Stimulated activated CD8-positive, alpha-beta memory T cell treated with anti-CD3 and anti-CD28 coated beads, Interleukin-4, amount 100 ng/mL, for 4 hours (primary cell): ENCODE results near the gene BIN2.

Experiments used
- DNase-seq, 2 donors: peaks; one replicate each; pipeline ENCODE4 v3.0.0-alpha.2; 2020; ENCODE audit warnings: low read depth in 2 of 2, low spot score in 1 of 2

Gene BIN2

DNA sequence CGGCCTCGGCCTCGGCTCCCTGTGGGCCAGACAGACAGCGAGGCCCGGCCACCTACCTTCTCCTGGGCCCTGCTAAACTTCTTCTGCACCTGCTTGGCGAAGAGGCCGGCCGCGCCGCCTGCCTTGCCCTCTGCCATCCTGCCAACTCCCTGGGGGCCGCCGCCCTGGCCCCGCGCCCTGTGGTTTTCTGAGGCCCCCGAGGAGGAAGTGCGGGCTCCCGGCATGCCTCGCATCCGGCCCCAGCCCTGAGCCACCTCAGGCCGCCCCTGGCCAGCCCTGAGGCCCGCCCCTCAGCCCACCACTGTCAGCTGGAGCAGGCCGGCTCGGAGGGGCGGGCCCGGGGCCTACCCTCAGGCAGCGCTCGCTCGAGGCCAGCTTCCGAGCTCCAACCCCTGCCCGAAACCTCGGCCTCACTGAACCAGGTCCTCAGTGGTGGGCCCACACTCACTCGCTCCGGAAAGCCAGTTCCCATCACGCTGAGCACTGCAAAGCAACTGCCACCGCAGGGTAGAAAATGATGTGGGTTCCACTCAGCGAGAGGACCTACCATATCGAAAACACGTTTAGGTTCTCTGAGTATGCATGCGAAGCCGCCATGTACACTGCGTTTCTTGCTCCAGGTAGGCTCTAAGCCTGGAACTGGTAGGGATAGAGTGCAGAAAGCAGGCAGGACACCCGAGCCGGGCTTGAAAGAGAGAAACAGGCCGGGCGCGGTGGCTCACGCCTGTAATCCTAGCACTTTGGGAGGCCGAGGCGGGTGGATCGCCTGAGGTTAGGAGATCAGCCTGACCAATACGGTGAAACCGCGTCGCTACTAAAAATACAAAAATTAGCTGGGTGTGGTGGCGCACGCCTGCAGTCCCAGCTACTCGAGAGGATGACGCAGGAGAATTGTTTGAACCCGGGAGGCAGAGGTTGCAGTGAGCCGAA lies at the start of gene BIN2:
Gene BIN2, minus strand, starts transcription at position 209 of the 930 bp plus-strand sequence. Its CDS starts 72 bp downstream, at position 137.
- DNase-seq, result peak; percentile 40 to 51

DNA sequence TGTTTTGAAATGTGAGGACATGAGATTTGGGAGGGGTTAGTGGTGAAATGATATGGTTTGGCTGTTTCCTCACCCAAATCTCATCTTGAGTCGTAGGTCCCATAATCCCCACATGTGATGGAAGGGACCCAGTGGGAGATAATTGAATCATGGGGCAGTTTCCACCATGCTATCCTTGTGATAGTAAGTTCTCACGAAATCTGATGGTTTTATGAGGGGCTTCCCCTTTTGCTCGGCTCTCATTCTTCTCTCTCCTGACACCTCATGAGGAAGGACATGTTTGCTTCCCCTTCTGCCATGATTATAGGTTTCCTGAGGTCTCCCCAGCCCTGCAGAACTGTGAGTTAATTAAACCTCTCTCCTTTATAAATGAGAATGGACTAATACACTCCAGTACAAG lies 49.2 kb upstream of the BIN2 start:
- DNase-seq, result no peak

DNA sequence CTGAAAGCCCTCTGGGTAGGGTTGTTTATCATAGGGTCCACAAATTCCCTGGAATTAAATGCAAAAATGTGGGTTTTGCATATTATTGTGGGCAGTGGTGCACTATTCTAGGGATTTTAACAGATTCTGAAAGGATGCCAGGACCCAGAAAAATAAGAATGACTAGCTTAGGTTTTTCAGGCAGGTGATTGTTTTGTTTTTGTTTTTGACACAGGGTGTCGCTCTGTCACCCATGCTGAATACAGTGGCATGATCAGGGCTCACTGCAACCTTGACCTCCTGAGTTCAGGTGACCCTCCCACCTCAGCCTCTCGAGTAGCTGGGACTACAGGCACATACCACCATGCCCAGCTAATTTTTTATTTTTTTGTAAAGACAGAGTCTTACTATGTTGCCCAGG lies 48.0 kb upstream of the BIN2 start:
- no peak for DNase-seq

DNA sequence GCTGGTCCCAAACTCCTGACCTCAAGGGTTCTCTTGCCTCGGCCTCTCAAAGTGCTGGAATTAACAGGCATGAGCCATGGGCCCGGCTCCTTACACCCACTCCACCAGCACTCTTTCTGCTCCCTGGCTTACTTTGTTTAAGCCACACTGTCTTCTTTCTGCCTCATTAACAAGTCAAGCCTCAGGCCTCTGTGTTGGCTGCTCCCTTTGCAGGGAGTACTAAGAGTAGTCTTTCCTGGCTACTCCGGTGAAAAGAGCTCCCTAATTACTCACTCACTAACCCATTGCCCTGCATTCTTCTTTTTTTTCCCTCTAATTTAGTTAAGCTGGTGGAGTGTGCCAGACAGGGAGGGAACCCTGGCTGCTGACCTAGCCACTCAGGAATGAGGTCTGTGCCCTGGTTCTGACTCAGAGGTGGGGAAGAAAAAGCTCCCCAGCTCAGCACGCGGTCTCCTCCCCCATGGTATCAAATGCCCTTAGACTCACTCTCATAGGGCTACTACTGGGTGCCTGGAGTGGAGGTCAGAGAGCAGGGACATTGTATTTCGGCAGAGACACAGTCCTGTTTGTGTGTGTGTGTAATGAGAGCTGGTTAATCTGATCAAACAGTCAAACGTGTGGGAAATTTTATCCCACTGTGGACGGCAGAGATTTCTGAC lies 47.5 kb upstream of the BIN2 start:
- DNase-seq, result no peak

DNA sequence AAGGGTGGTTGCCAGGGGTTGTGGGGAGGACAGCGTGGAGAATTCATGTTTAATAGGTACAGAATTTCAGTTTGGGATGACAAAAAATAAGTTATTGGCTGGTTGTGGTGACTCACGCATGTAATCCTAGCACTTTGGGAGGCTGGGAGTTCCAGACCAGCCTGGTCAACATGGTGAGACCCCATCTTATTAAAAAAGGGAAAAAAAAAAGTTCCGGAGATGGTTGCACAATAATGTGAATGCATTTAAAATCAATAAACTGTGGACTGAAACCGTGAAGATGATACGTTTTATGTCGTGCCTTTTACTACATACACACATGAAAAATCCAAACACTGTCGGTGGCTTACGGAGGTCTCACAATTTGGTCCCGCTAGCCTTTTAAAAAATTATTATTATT lies 46.7 kb upstream of the BIN2 start:
- no peak for DNase-seq

DNA sequence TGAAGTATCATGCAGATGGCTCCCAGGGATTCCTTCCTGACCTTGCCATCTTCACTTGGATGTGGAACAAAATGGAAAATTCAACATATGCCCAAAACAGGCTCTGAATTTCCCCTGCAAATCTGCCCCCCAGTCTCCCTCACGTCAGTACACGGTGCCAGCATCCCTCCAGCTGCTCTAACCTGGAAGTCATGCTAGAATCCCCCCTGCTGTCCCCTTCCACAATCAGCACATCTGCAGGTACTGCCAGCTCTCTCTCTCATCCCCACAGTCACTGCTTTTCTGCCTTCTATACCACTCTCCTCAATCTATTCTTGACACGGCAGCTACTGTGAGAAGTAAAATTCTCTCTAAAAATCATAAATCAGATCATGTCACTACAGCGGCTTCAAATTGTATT lies 45.6 kb upstream of the BIN2 start:
- no peak for DNase-seq

DNA sequence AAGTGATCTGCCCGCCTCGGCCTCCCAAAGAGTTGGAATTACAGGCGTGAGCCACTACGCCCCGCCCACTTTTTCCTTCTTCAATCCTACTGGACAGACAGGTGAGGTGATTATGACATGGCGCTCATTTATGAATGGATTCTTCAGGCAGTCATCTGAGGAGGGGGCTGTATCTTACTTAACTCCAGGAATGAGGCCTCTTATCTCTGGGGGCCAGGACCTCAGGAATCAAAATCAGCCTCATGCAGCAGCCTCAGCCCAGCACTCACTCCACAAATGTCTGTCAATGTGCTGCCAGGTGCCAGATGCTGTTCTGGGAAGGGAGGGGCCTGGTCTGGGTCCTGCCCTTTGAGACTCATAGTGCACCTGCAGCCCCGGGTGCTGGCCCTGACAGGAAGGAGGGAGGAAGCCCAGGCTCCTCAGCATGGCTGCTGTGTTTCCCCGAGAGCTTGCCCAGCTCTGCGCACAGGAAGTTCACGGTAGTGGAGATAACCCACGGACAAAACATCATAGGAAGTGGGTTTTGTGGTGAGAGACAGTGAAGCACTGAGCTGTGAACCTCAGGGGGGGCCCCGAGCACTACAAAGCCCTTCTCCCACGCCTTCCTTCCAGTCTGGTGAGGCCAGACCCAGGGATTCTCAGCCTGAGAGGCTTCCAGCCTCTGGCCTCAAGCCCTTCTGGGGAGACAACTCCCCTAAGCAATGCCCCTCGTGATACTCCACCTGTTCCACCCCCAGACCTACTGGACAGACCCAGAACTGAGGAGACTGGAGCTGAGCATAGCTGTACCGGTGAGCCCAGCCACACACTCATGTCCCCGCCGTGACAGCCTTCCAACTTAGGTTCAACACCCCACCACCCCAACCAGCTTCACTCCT lies 44.9 kb upstream of the BIN2 start:
- peak; percentile 60 to 79 for DNase-seq

DNA sequence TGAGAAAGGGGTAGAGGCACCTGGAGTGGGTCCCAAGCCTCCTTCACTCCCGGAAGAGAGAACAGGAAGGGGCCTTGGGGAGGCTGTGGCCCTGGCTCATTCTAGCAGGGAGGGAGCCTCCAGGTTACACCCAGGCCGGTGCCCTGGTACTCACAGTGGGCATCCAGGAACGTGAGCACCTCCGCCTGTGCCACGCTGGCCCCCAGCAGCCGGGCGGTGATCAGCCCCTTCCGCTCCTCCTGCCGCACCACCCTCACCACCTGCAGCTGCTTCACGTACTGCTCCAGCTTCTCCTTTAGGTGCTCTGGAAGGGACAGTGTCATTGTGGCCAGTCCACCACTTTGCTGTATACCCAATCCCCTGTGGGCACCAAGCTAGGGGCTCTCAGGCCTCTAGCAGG lies 41.3 kb upstream of the BIN2 start:
- DNase-seq, result no peak

DNA sequence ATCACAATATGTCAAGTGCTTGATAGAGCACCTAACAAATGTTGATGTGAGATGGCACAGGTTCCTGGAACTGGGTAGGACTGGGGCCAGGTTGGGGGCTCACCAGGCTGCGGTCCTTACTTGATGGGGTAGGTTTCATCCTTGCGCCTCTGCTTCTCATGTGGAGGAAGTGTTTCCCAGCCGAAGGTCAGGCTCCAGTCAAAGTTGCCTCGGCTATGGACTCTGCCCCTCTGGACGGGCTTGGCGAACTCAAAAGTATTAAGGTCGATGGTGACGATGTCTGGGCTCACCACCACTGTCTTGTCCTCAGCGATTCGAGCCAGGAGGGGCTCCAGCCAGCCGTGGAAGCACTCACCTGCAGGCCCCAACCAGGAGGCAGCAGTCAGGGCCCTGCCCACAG lies 40.0 kb upstream of the BIN2 start:
- DNase-seq, result no peak

DNA sequence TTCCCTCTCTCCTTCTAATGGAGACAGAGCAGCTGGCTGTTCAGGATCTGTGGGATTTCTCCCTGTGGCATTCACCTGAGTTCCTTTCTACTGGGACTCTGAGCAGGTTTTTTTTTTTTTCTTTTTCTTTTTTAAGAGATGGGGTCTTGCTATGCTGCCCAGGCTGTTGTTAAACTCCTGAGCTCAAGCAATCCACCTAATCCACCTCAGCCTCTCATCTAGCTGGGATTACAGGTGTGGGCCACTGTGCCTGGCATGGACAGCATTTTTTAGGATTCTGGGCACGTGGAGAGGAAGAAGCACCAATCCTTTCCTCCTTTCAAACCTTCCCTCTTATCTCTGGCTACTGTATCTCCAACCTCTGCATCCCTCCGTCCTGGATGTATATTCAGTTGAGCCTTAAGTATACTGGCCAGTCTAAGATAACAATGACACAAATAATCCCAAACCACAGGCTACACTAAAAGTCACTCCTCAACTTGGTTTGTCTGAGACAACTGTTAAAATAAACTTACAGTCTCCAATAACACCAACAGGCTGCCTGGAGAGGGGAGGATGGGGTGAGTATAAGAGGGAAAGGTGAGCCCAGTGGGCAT lies 38.9 kb upstream of the BIN2 start:
- no peak for DNase-seq

DNA sequence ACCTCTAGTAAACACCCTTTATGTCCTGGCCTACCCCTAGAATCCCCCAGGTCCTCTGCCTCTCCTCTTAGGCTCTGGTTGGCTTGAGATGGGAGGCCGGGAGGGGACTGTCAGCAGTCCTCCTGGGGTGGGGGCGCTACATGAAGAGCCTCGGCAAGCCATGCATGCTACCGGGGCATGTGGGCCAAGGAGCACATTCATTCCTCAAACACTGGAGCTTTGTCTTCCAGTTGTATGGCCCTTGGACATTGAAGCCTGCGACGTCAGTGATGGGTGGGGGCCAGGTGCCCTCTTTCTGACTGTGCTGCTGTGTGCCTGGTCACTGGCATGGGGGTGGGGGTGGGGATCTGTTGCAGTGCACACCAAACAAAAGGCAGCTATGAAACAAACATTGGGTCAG lies 38.3 kb upstream of the BIN2 start:
- DNase-seq, result no peak

DNA sequence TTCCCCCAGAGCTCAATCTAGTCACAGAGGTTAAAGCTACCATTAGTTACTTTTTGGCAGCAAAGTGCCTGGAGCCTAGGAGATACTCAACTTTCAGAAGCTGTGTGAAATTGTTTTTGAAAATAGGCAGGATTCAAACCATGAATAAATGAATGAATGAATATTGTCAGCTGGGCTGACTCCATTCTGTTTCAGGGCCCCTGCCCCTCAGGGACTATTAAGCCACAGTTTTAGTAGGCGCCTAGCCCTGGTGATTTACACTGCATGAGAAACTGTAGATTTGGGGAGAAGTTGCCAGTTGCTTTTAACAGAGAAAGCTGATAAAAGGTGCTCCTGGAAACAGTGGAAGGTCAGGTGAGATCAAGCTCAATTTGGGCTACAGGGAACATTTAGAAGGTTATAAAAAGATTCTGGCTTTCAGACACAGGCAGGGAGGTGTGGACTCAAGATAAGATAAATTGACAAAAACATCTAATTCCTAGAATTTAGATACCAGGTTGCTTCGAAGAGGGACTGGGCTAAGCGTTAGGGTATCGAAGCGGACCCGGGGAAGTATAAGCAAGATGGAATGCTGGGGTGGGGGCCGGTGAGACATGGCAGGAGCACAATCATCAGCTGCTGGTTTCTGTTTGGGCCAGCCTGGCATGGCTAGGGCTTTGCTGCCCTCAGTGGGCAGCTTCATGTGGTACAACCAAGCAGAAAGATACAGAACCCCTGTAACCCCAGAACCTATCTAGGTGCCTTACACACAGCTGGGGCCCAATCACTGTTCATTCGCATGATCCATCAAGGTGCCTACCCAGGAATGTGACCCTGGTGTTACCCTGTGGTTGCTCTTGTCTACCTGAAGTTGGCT lies 37.4 kb upstream of the BIN2 start:
- DNase-seq, result no peak

DNA sequence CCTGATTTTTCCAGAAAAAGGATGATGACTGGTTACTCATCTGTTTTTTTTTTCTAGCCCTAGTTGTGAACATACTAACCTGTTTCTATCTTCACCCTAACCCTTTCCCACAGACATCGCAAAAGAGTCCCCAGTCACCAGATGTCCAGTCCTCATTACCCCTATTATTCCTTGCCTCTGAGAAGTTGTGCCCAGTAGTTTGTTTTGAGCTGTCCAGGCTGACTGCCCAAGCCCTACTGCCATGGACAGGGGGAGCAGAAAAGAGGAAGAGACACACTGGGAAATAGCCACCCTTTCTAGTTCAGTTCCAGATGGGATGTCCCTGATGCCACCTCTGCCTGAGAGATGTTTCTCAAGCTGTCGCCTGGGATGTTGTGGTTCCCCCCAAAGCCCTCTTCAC lies 36.3 kb upstream of the BIN2 start:
- DNase-seq, result no peak

DNA sequence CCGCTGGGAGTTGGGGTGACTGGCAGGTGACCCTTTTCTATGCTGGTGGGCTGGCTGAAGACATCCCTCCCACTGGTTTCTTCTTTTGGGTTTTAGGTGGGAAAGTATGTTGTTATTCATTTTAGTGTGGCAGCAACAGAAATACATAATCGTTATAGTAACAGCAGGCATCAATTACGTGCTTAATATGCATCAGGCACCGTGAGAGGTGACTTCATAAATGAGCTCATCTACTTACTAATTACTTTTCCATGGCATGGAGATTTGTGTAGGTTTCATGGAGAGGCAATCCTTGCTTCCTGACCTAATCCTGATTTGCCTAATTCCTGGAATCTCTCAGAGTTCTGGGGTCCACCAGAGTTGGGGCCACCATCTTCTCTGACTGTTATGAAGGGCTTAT lies 35.9 kb upstream of the BIN2 start:
- no peak for DNase-seq

DNA sequence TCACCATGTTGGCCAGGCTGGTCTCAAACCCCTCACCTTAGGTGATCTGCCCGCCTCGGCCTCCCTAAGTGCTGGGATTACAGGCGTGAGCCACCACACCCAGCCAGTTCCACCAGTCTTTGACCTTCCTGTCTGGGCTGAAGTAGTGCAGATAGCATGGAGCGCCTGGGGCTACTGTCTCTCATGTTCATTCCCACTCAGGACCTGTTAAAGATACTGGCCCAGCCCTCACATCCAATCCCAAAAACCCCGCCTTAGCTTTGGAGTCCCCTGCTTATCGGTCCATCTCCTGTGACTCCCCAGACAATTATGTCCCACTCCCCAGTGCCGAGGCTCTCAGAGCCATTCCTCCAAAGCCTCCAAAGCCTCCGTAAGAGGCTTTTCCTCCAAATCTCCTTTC lies 34.5 kb upstream of the BIN2 start:
- DNase-seq, result no peak

DNA sequence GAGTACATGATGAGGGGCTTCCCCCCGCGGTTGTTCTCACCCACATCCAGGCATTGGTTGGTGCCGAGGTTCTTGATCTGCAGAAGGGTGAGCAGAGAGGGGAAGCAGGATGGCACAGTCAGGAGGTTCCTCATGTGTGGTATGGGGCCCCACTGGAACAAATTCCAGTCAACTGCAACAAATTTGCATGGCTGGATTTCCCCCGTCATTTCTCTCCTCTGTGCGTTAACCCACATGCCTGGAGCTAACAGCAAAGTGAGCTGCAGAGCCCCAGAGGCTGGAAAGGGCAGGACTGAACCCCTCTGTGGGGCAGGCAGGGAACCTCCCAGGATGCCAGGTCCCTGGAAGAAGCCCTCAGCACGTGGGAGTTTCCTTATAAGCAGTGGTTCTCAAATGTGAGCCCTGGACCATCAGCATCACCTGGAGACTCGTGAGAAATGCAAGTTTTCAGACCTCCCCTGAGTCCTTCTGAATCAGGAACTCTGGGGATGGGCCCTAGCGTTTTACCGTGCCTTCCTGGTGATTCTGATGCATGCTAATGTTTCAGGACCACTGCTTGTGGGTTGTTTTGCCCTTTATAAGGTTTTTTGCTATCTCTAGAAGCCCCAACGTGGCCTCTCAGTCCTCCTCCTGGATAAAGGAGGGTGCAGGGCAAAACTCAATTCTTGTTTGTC lies 33.5 kb upstream of the BIN2 start:
- no peak for DNase-seq

DNA sequence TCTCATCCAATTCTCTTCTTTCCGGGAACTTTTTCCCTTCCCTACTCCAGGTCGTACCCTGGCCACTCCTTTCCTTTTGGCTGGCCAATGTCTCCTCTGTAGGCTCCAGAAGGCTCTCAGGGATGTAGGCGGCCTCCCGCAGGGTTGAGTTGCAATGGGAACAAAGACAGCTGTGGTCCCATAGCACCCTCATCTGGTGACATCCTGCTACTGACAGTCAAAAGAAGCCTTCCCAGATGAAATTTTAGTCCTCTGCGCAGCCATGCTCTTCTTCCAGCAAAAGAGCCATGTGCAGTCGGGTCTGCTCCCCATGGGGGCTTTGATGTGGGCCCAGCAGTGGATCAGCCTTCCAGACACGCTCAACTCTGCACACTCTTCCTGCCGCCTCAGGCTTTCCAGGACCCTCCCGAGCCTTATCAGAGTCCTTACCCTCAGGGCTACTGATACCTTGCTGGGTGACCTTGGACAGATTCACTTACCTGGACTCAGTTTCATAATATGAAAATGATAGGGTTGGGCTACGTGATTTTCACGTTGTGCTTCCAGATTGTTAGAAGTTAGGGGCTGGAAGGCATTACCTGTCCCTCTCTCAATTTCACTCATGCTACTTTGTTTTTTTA lies 28.0 kb upstream of the BIN2 start:
- no peak for DNase-seq

DNA sequence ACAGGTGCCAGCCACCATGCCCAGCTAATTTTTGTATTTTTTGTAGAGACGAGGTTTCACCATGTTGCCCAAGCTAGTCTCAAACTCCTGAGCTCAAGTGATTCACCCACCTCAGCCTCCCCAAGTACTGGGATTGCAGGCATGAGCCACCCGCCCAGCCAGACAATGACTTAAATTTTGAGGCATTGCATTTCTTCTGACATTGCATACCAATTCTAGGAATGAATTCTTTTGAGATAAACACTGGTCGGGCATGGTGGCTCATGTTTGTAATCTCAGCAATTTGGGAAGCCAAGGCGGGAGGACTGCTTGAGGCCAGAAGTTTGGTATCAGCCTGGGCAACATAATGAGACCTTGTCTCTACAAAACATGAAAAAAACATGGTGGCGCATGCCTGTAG lies 25.1 kb upstream of the BIN2 start:
- no peak for DNase-seq

DNA sequence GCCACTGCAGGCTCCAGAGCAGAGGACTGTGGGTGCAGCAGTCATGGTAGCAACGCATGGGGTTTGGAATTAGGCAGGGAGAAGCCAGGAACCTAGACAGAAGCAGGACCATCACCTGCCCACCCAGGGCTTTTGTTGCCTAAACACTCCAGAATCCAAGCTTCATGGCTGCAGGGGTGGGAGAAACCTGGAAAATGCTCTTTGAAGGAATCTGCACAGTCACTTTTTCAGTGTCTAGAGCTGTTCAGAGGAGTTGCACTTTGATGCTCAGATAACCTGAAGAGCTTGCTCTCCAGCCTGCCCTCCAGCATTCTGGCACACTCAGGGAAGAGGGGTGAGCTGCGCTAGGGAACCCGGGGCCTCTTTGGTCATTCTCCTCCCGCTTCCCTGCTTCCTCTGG lies 24.1 kb upstream of the BIN2 start:
- DNase-seq, result no peak
